ENCODE data around the gene TRIM2. TPM values are rescaled to one million over a fixed set of nuclear protein-coding genes. Genes with fewer than 3 reads are reported as not detected.

Gene TRIM2
- polyA plus RNA-seq, 3 donors: 0.50 to 0.96 (median 0.76) TPM

DNA sequence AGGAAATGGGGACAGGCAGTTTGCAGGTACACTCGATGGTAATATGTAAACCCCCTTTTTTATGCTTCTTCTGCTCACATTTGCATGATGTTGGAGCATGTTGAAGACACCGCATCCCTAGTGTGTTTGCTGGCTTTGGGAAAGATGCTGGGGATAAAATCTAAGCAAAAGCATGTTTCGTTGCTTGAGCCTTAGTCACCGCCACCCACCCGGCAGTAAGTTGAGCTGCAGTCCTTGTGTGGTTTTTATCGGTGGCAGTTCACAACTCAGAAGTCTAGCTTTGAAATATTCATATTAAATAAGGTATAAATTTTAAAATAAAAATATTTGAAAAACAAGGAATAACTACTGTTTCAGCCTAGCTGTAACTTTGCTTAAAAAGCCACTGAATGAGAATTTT lies 118.5 kb downstream of the TRIM2 start:
- Mint-ChIP-seq H3K9me3 (no peaks in the 10 kb centered on the region), H3K4me1 (peaks cover 5% of the 10 kb centered on the region), H3K27me3 (ENCODE audit: low read depth in 3 of 3) (peaks cover 1 to 5% (median 2%) of the 10 kb centered on the region in 3 donors), H3K4me3 (no peak overlapping the region), H3K27ac (no peak overlapping the region), H3K36me3 (no peaks in the 10 kb centered on the region)
- Histone ChIP-seq H3K4me1 (ENCODE audit: control insufficient read depth in 1 of 2, insufficient read depth in 2 of 2, low read length in 2 of 2) (no peaks in the 10 kb centered on the region), H3K4me2 (replicated peaks; ENCODE audit: extremely low read depth, low read length, poor library complexity, severe bottlenecking) (no peak overlapping the region), H3K27ac (ENCODE audit: low read depth in 1 of 2, low read length in 2 of 2) (no peak overlapping the region), H2AFZ (ENCODE audit: insufficient read depth, low read depth, low read length, poor library complexity, severe bottlenecking) (no peak overlapping the region), H3K27me3 (ENCODE audit: control insufficient read depth in 2 of 2, insufficient read depth in 2 of 2, low read length in 2 of 2) (no peaks in the 10 kb centered on the region), H3K36me3 (replicated peaks in 1 of 2; ENCODE audit: control insufficient read depth in 1 of 2, insufficient read depth in 2 of 2, low read length in 2 of 2) (no peaks in the 10 kb centered on the region), H3K4me3 (replicated peaks in 1 of 3; ENCODE audit: low read depth in 2 of 3, low read length in 3 of 3) (no peak overlapping the region), H4K20me1 (ENCODE audit: insufficient read depth, low read length) (no peaks in the 10 kb centered on the region), H3K9me3 (replicated peaks in 1 of 2; ENCODE audit: control insufficient read depth in 1 of 2, insufficient read depth in 1 of 2, low read length in 2 of 2) (no peaks in the 10 kb centered on the region), H3K9ac (ENCODE audit: insufficient read depth, low read length, poor library complexity, severe bottlenecking) (no peak overlapping the region), H3K79me2 (ENCODE audit: insufficient read depth, low read length) (no peaks in the 10 kb centered on the region)
- intact Hi-C loops (cut with micrococcal nuclease): no loop called here
- TF ChIP-seq, protein P1, sequence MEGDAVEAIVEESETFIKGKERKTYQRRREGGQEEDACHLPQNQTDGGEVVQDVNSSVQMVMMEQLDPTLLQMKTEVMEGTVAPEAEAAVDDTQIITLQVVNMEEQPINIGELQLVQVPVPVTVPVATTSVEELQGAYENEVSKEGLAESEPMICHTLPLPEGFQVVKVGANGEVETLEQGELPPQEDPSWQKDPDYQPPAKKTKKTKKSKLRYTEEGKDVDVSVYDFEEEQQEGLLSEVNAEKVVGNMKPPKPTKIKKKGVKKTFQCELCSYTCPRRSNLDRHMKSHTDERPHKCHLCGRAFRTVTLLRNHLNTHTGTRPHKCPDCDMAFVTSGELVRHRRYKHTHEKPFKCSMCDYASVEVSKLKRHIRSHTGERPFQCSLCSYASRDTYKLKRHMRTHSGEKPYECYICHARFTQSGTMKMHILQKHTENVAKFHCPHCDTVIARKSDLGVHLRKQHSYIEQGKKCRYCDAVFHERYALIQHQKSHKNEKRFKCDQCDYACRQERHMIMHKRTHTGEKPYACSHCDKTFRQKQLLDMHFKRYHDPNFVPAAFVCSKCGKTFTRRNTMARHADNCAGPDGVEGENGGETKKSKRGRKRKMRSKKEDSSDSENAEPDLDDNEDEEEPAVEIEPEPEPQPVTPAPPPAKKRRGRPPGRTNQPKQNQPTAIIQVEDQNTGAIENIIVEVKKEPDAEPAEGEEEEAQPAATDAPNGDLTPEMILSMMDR (IDR thresholded peaks at IDR 0.05): no peak
- no peak for DNase-seq
- 50% methylated on average over 1 of the region's 6 CpGs for WGBS (ENCODE audit: insufficient coverage)

DNA sequence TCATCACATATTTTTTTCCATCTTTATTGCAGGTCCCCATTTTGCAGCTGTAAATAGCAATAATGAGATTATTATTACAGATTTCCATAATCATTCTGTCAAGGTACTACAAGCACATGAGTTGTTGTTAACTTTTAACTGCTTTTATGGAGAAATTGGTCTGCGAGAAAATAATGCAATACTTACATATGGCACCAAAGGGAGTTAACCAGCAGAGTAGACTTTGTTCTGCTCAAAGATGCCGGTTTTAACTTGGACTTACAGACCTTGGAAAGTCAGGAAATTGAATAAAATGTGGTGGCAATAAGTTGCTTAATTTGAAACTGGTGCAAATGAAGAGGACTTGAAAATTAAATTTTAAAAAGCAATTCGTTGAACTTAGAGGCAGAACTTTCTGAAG lies 119.8 kb downstream of the TRIM2 start:
- Histone ChIP-seq H3K27me3 (ENCODE audit: control insufficient read depth in 2 of 2, insufficient read depth in 2 of 2, low read length in 2 of 2) (no peaks in the 10 kb centered on the region), H3K4me3 (replicated peaks in 1 of 3; ENCODE audit: low read depth in 2 of 3, low read length in 3 of 3) (no peak overlapping the region), H3K27ac (ENCODE audit: low read depth in 1 of 2, low read length in 2 of 2) (no peak overlapping the region), H3K4me1 (ENCODE audit: control insufficient read depth in 1 of 2, insufficient read depth in 2 of 2, low read length in 2 of 2) (no peaks in the 10 kb centered on the region), H4K20me1 (ENCODE audit: insufficient read depth, low read length) (no peaks in the 10 kb centered on the region), H3K36me3 (replicated peaks in 1 of 2; ENCODE audit: control insufficient read depth in 1 of 2, insufficient read depth in 2 of 2, low read length in 2 of 2) (no peaks in the 10 kb centered on the region), H2AFZ (ENCODE audit: insufficient read depth, low read depth, low read length, poor library complexity, severe bottlenecking) (no peak overlapping the region), H3K4me2 (replicated peaks; ENCODE audit: extremely low read depth, low read length, poor library complexity, severe bottlenecking) (no peak overlapping the region), H3K9me3 (replicated peaks in 1 of 2; ENCODE audit: control insufficient read depth in 1 of 2, insufficient read depth in 1 of 2, low read length in 2 of 2) (no peaks in the 10 kb centered on the region), H3K9ac (ENCODE audit: insufficient read depth, low read length, poor library complexity, severe bottlenecking) (no peak overlapping the region), H3K79me2 (ENCODE audit: insufficient read depth, low read length) (no peaks in the 10 kb centered on the region)
- Mint-ChIP-seq H3K27ac (no peak overlapping the region), H3K27me3 (ENCODE audit: low read depth in 3 of 3) (peaks cover 1 to 5% (median 2%) of the 10 kb centered on the region in 3 donors), H3K4me1 (peaks cover 5% of the 10 kb centered on the region), H3K9me3 (no peaks in the 10 kb centered on the region), H3K4me3 (no peak overlapping the region), H3K36me3 (no peaks in the 10 kb centered on the region)
- DNase-seq: no peak
- intact Hi-C loops (cut with micrococcal nuclease): no loop called here
- TF ChIP-seq, protein P1 (IDR thresholded peaks at IDR 0.05): no peak
- WGBS (ENCODE audit: insufficient coverage): no CpG with 5 or more reads among the region's 3 CpGs

Measured in CD14-positive monocyte (primary cell).